GM23338 (cell line): ENCODE measurements around the gene ANKRD44.

Source experiments
- CREB1 ChIP-seq: fragments of 250-450 bp; sonication (Bioruptor Pico); IDR thresholded peaks from 2 replicates; pipeline ENCODE4 v1.5.0; 2020; ENCODE audit warnings: low read depth, mild to moderate bottlenecking, moderate library complexity
- EZH2 ChIP-seq: fragments of 200-600 bp; sonication (generic); IDR thresholded peaks from one replicate; pipeline ENCODE4 v1.8.0; 2017; ENCODE audit warnings: antibody characterized with exemption, mild to moderate bottlenecking, low read depth; ENCODE audit not compliant: unreplicated experiment
- JUNB ChIP-seq: IDR thresholded peaks from one replicate; pipeline ENCODE4 v1.6.1; 2016; ENCODE audit warnings: antibody characterized with exemption; ENCODE audit not compliant: unreplicated experiment
- POLR2AphosphoS5 ChIP-seq: IDR thresholded peaks from 2 replicates; pipeline ENCODE4 v1.6.1; 2016; ENCODE audit warnings: antibody characterized with exemption, low read depth
- TF ChIP-seq, protein P1 (sequence below): IDR thresholded peaks from one replicate; pipeline ENCODE4 v1.6.1; 2018; ENCODE audit warnings: antibody characterized with exemption; ENCODE audit not compliant: unreplicated experiment
- TF ChIP-seq, protein P2 (sequence below), 2 experiments: fragments of 200-600 bp in 1 of 2; sonication (generic) in 1 of 2; conservative IDR thresholded peaks; 2 replicates each; pipeline versions ENCODE4 v1.5.1 to v1.6.1; 2016 to 2017; ENCODE audit warnings: antibody characterized with exemption in 2 of 2, low read depth in 2 of 2, mild to moderate bottlenecking in 2 of 2, moderate library complexity in 1 of 2

DNA sequence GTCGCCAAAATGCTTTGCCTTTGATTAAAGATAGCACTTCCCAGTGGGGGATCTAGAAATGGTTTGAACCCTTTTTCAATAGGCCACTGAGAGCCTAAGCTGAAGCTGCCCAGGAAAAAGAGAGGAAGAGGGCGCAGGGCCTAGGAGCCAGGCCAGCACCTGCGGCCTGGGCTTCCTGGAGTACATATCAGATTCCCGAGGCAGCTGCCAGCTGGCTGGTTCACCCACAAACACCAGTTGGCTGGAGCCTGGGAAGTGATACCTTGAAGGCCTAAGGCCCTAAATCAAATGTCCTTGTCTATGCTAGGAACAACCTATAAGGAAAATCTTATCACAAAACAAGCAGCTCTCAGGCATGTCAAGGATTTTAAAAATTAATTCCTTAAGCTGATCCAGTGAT is 37.1 kb downstream of the ANKRD44 start:
- TF ChIP-seq, protein P1, sequence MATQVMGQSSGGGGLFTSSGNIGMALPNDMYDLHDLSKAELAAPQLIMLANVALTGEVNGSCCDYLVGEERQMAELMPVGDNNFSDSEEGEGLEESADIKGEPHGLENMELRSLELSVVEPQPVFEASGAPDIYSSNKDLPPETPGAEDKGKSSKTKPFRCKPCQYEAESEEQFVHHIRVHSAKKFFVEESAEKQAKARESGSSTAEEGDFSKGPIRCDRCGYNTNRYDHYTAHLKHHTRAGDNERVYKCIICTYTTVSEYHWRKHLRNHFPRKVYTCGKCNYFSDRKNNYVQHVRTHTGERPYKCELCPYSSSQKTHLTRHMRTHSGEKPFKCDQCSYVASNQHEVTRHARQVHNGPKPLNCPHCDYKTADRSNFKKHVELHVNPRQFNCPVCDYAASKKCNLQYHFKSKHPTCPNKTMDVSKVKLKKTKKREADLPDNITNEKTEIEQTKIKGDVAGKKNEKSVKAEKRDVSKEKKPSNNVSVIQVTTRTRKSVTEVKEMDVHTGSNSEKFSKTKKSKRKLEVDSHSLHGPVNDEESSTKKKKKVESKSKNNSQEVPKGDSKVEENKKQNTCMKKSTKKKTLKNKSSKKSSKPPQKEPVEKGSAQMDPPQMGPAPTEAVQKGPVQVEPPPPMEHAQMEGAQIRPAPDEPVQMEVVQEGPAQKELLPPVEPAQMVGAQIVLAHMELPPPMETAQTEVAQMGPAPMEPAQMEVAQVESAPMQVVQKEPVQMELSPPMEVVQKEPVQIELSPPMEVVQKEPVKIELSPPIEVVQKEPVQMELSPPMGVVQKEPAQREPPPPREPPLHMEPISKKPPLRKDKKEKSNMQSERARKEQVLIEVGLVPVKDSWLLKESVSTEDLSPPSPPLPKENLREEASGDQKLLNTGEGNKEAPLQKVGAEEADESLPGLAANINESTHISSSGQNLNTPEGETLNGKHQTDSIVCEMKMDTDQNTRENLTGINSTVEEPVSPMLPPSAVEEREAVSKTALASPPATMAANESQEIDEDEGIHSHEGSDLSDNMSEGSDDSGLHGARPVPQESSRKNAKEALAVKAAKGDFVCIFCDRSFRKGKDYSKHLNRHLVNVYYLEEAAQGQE: no peak
- TF ChIP-seq POLR2AphosphoS5 (no peak), EZH2 (no peak), JUNB (no peak), CREB1 (CRISPR knock-in tag) (no peak)
- TF ChIP-seq, protein P2, sequence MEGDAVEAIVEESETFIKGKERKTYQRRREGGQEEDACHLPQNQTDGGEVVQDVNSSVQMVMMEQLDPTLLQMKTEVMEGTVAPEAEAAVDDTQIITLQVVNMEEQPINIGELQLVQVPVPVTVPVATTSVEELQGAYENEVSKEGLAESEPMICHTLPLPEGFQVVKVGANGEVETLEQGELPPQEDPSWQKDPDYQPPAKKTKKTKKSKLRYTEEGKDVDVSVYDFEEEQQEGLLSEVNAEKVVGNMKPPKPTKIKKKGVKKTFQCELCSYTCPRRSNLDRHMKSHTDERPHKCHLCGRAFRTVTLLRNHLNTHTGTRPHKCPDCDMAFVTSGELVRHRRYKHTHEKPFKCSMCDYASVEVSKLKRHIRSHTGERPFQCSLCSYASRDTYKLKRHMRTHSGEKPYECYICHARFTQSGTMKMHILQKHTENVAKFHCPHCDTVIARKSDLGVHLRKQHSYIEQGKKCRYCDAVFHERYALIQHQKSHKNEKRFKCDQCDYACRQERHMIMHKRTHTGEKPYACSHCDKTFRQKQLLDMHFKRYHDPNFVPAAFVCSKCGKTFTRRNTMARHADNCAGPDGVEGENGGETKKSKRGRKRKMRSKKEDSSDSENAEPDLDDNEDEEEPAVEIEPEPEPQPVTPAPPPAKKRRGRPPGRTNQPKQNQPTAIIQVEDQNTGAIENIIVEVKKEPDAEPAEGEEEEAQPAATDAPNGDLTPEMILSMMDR (conservative IDR thresholded peaks at IDR 0.05; ENCODE audit: low read depth in 2 of 2): no peak
